HG03097 (cell line): ENCODE data around the gene SMIM7.
"Not testable (repeated sequence)": the region's sequence is repeated elsewhere in the genome, so short reads cannot be mapped to it uniquely, and the experiment has no call there.

Experiments used
- ATAC-seq: cut with Tn5 transposase; IDR thresholded peaks from one replicate; pipeline ENCODE4 v1.9.1; 2021; ENCODE audit not compliant: unreplicated experiment, low FRiP score

The SMIM7 gene

DNA sequence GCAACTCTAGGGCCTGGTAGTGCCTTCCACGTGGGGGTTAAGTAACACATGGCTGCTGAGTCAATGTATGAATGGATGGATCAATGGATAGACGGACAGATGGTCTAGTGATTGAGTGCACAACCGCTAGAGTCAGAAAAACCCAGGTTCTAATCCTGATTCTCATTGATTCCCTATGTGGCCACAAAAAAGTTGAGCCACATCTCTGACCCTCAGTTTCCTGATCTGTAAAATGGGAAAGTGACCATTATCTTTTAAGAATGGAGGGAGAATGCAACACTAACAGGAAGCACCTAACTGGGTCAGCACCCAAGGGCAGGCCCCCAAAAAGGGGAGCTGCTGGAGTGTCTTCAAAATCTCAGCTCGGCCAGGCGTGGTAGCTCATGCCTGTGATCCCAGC is 2.6 kb downstream of the SMIM7 start:
- no peak for ATAC-seq

DNA sequence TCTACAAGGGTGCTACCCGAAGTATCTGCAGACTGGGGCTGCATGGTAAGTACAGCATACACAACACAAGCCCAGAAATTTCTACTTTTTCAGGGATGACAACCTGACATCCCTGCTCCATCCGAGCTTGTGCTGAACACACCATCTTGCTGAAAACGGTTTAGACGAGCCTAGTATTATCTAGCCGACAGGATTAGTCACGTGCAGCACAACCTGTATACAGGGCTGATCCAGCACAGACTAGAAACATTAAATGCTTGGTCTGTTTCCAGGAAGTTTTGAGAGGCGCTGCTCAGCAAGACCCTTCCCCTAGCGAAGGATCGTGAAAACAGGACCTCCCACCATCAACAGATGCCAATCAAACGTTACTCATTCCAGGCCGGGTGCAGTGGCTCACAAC is 4.2 kb downstream of the SMIM7 start:
- ATAC-seq = no peak

DNA sequence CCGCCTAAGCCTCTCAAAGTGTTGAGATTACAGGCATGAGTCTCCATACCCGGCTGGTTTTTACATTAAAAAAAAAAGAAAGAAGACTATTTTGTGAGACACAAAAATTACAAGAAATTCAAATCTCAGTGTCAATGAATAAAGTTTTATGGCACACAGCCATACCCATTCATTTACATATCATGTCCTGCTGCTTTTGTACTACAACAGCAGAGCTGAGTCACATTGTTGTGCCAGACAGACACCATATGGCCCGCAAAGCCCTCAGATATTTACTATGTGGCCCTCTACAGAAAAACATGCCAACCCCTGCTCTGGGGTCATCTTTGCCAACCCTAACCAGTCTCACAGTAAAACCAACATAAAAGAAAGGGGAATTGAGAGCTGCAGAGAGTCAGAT is 5.3 kb downstream of the SMIM7 start:
- ATAC-seq = no peak

DNA sequence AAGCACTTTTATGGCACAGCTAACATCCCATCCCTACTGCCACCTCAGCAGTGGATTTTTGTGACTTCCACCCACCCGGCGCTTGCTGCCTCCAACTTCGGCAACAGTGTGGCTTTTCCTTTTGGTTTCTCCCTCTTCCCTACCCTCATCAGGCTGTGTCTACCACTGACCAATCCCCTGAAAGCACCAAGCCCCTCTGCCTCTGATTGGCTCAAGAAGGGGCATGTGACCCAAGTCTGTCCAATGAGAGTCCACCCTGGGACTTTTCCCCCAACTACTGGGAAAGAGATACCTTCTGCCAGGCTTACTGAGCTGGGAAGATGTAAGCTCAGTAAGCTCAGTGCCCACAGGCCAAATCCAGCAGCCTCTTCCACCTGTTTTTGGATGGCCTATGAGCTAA is 5.8 kb downstream of the SMIM7 start:
- ATAC-seq = no peak

DNA sequence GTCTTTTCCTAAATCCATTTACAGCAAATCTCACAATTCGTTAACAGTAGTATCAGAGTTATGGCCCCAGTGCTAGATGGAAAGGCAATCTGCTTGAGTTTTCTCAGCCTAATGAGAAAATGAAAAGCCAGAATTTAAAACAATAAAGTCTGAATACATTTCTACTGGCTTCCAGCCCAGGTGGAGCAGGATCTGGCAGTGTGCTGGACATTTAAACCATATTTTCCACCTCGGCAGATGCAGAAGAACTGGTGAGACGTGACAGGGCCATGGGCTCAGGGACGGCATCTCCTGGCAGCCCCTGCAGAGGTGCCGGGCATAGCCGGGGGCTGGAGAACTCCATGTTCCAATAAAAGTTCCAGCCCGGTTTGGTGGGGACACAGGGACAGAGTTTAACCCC is 7.1 kb downstream of the SMIM7 start:
- no peak for ATAC-seq

DNA sequence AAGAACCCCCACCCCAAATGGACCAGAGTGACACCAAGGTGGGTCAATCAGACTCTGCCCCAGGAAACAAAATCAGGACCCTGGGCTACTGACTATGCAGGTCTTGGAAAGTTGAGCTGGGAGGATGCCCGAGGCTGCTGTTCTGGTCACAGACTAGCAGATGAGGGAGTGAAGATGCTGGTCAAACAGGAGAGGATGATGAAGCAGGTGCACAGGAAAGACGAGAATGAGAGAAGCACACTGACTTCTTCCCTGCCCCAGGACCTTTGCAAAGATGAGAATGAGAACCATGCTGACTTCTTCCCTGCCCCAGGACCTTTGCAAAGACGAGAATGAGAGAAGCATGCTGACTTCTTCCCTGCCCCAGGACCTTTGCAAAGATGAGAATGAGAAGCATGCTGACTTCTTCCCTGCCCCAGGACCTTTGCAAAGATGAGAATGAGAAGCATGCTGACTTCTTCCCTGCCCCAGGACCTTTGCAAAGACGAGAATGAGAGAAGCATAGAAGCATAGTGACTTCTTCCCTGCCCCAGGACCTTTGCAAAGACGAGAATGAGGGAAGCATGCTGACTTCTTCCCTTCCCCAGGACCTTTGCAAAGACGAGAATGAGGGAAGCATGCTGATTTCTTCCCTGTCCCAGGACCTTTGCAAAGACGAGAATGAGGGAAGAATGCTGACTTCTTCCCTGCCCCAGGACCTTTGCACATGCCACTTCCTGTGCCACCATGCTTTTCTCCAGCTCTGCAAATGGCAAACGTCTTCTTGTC is 8.3 kb downstream of the SMIM7 start:
- not testable (repeated sequence) for ATAC-seq

DNA sequence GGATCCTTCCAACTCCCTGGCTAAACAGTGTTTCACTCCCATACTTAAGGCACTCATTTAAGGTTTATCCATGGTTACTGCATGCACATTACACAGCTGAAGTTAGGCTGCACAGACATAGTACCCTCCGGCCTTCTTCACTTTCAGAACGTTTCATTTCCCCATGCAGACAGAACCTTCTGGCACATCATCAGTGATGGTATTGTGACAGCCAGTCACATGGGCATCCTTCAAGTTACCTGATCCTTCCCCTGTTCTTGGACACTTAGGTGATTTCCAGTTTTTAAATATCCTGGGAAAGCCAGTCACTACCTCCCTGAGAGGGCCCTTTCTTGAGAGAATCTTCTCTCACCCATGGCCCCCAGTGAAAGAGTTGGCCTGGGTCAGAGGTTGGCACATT is 9.1 kb downstream of the SMIM7 start:
- ATAC-seq = no peak

DNA sequence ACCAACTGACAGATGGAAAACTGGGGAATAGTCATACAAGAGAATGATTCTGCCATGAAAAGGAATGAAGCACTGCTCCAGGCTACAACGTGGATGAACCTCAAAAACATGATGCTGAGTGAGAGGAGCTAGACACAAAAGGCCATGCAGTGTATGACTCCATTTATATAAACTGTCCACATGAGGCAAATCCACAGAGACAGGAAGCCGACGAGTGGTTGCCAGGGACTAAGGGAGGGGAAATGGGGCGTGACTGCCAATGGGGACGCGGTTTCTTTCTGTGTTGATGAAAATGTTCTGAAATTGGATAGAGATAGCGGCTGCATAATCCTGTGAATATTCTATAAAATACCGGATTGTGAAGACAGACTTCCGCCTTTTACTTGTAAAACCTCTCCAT is 10.2 kb downstream of the SMIM7 start:
- no peak for ATAC-seq

DNA sequence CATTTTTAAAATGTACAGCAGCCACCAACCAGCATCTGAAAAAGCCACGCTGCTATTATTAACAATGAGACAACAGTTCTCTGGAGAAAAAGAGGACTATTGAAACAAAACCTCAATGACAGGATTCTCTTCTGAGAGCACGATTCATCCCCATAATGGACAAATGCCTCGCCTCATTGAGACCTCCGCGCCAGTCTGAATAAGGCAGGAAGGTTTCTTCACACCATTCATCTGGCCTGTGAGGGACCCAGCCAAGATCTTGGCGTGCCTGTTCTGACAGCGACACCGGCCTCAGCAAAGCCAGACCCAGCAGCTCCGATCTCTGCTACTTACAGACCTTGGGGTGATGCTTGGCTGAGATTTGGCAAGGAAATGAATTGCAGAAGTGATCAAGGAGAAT is 14.8 kb downstream of the SMIM7 start:
- ATAC-seq = no peak

DNA sequence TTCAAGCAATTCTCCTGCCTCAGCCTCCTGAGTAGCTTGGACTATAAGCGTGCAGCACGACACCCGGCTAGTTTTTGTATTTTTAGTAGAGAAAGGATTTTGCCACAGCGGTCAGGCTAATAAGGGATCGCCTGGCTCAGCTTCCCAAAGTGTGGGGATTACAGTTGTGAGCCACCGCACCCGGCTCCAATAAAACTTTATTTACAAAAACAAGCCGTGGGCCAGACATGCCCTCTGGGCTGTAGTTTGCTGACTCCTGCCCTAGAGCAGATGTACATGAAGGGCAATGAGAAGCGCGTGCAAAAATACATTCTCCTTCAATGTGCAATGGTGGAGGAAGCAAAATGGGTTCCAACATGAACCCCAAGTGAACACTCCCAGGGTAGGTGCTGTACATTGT is 18.2 kb downstream of the SMIM7 start:
- ATAC-seq = no peak

DNA sequence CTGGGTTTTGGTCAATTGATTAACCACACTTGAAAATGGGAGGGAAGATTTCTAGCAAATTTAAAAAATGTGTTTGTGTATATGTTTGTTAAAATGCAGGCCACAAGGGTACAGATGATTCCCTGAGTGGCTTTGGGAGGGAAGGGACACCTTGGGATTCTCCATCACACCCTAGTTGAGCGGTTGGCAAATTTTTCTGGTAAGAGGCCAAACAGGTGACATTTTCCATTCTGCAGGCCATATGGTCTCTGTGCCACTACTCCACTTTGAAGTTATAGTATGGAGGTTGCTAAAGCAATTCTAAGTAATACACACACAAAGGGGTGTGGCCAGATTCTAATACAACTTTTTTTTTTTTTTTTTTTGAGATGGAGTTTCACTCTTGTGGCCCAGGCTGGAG is 19.0 kb downstream of the SMIM7 start:
- ATAC-seq = no peak

DNA sequence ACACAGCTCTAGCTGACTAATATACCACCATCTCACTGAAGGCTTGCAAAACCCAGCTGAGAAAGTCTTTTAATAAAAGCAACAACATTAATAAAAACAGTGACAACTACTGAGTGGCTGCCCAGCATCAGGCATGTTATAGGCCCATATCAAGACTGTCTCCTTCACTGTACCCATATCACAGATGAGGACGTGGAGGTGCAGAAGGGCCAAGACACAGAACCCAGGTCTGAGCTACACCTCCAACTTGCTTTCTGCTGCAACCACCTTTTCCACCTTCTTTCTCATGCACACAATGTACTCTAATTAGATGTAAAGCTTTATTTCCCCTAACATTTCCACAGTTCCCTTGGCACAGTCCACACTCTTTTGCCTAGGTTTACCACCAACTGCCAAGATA is 21.3 kb downstream of the SMIM7 start:
- no peak for ATAC-seq

DNA sequence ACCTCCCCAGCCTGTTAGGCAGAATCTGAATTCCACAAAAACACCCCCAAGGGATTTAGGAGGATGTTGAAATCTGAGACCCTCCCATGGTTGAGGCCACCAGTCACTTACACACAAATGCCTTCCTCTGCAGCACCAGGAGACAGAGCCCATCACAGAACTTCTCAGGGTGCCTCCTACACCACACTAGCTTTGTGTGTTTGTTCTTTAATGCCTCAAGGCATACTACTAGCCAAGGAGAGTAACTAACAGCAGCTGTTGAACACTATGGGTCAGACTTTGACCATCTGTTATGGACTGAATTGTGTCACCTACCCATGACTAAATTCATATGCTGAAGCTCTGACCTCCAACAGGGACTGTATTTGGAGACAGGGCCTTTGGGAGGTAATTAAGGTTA is 22.4 kb downstream of the SMIM7 start:
- no peak for ATAC-seq

DNA sequence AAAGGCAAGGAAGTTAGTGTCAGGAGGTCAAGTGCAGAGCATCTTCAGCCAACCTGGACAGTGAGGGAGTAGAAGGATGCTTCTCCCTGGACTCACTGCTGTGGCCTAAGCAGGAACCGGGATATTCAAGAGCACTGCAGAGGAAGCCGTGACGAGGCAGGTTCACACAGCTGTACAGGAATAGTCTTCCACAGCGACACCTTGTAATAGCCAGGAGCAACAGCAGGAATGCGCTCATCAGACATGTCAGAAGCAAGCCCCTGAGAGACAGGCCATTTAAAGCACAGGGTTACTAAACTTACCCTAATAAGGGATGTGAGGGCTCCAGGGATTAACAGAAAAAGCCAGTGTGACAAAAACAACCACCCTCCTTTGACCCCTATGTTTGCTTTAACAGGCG is 28.5 kb downstream of the SMIM7 start:
- ATAC-seq = no peak

DNA sequence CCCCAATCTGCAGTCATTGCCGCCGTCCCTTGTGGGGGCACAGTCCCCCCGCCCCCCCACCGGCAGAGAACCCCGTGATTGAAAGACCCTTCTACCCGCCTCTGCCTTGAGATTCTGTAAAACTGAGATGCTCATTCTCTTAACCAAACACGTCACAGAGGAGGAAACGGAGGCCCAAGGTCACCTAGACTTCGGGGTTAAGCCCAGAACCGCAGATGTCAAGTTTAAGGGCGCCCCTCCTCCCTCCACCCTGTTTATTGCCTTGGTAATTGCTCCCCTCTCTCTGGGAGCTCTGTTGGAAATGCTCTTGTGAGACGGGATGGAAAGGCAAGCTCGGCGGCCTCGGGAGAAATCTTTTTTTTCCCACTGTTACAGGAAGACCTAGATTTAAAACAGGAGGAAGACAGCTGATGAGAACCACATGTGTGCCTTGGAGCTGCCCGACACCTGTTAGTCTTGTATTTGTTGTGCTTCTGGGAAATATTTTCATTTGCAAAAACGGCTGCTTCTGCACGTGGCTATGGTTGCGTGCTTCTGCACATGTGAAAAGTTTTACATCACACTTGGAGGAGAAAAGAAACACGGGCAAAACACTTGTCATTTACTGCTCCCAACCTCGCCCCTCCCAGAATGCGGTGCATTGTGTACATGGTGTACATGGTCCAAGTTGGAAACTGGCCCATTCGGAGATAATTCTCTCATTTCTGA is 30.8 kb downstream of the SMIM7 start:
- ATAC-seq = no peak

DNA sequence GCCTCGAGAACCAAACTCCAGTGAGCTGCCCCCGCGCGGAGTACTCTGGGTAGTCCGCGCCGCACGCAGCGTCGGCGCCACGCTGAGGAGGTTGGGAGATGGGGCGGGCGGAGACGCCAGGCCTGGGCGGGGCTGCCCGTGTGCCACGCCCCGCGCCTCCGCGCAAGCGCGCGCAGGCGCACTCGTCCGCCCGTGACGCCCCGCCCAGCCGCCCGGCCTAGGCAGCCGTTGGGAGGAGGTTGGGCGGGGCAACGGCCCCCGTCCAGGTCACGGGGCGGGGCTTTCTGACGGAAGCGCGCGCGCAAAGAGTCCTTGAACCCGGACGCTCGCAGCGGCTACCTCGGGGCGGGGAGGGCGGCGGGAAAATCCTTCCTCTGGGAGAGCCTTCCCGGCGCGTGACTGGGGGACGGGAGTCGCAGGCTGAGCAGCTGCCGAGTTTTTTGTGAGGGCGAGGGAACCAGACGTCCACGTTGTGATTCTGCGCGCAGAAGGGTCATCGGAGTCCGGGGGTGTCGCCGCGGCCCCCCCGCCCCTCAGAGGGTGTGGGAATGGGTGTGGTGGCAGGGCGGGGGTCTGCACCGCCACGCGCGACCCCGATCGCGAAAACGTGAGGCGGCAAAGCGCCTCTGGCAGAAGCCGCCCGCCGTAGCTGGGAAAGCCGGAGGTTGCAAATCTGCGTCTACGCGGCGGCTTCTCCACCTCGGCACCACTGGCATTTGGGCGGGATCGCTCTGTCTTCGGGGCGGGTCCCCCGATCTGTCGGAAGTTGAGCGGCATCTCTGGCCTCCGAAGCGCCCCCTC is 31.6 kb downstream of the SMIM7 start, which contains the start of gene MED26:
MED26 (minus strand) TSS at position 22 of the 801 bp plus-strand sequence. CDS start 261 bp downstream, outside the sequence.
- peak; percentile 83 for ATAC-seq

DNA sequence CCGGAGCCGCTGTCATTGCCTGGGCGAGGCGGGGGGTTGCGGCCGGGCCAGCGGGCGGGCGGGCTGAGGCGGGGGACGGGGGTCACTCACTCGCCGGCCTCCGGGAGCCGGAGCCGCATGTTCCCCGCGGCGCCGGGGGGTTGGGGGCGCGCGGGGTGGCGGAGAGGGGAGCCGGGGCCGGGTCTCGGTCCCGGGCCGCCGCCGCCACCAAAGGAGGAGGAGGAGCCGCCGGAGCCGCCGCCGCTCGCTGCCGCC is 32.1 kb downstream of the SMIM7 start:
- no peak for ATAC-seq

DNA sequence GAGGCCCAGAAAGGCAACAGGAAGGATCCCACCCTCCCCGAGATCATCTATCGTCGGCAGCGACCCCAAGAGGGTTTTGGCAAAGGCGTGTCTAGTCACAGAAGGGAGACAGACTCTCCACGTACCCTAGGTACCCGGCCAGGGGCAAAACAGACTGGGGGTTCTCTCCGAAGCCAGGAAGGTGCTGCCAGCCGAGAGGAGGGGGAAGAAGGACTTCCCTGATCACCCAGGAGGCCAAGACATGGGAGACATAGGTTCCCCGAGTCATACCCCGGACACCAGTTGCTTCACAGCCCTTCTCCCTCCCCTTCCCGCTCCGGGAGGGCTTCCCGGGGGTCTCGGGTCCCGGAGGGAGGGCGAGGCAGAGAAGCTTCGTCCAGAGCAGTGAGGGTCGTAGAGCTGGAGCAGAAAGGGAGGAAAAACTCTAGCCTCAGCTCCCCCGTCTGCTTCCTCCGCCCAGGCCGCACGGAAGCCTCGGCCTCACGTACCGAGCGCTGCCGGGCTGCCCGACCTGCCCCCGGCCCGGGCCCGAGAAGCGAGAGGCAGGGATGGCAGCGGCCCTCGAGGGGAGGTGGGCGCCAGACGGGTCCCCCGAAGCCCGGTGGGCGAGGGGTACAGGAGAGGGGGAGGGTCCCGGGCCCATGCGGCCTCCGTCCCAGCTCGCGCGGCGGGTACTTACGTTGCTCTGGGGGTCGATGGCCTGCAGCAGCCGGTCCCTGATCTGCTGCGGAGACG is 32.6 kb downstream of the SMIM7 start:
- no peak for ATAC-seq

DNA sequence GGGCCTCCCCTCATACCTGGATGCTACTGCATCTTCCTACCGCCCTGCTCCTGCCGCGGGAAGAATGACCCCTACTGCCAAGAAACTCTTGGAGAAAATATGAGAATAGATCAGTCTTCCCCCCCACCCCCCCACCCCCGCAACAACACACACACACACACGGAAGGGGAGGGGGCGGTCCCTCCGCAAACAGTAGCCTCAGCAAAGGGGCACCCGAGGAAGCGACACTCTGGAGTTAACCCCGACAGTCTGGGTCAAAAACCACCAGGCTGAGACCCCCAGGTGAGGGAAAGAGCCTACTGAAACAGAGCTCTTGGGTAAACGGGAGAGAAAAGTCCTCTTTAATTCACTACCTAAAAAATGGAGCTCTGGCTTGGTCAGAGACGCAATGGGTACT is 33.1 kb downstream of the SMIM7 start:
- no peak for ATAC-seq

DNA sequence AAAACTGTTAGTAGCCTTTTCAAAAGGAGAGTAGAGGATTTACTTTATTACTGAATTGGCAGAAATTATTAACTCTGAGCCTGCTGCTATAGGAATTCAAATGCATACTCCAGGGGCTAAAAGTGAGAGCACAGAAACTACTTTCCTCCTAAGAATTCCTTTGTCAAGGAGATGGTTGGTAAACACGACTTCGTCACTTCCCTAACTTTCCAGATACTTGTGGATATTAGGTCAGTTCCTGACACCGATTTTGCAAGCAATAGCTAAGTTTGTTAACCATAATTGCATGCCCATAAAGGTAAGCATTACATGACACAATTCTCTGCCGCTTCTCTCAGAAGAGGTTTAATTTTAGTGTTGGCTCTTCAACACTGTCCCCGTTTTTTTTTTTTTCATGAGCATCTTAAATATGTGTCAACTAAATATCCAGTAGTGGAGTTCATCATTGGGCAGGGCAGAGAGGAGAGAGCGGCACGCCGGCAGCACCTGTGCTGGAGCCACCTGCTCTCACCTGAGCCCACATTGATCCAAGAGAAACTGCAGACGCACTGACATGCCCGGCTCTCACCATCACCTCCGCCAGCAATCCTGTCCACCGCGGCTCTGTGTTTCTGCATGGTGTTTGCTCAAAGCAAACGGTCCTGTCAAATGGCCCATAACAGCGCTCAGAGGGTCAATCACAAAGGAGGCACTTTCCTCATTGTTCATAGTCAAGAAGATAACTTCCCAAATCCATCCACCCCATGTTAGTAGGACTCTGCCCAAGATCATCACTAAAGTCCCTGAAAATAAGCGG is 34.6 kb downstream of the SMIM7 start:
- no peak for ATAC-seq
